ENCODE data around the gene G6PD. TPM values are rescaled to one million over a fixed set of nuclear protein-coding genes. Genes with fewer than 3 reads are reported as not detected.
"Not testable (repeated sequence)": the region's sequence is repeated elsewhere in the genome, so short reads cannot be mapped to it uniquely, and the experiment has no call there.

The G6PD gene
- 10 to 100 TPM; 38.0 to 47.5 (median 40.5) TPM for polyA plus RNA-seq (ENCODE audit: insufficient read length in 4 of 4)

GRCh38 chrX:154546354-154547244 is at the start of gene G6PD:
TSS of gene G6PD (minus strand) at chrX:154546846. CDS start at chrX:154546155, 691 bp downstream.
- DNase-seq (ENCODE audit: low read depth in 4 of 4, low spot score in 3 of 4), result no peak

GRCh38 chrX:154595559-154596249 is 49.1 kb upstream of the G6PD start:
- DNase-seq (ENCODE audit: low read depth in 4 of 4, low spot score in 3 of 4), result no peak

GRCh38 chrX:154594491-154594890 is 47.8 kb upstream of the G6PD start:
- no peak for DNase-seq (ENCODE audit: low read depth in 4 of 4, low spot score in 3 of 4)

- DNase-seq (ENCODE audit: low read depth in 4 of 4, low spot score in 3 of 4), result no peak
These were observed 46.6 kb upstream of the G6PD start for GRCh38 chrX:154593201-154593600.

- DNase-seq (ENCODE audit: low read depth in 4 of 4, low spot score in 3 of 4), result no peak
These were observed 45.9 kb upstream of the G6PD start for GRCh38 chrX:154592505-154592904.

- DNase-seq (ENCODE audit: low read depth in 4 of 4, low spot score in 3 of 4), result not testable (repeated sequence)
These were observed 43.8 kb upstream of the G6PD start for GRCh38 chrX:154590415-154590814.

GRCh38 chrX:154584585-154585183 is 38.0 kb upstream of the G6PD start, which contains the start of gene CTAG1A:
TSS of gene CTAG1A (plus strand) at chrX:154585133. CDS start at chrX:154585207, 74 bp downstream.
- not testable (repeated sequence) for DNase-seq (ENCODE audit: low read depth in 4 of 4, low spot score in 3 of 4)

GRCh38 chrX:154582994-154583393 is 36.3 kb upstream of the G6PD start:
- DNase-seq (ENCODE audit: low read depth in 4 of 4, low spot score in 3 of 4), result not testable (repeated sequence)

- not testable (repeated sequence) for DNase-seq (ENCODE audit: low read depth in 4 of 4, low spot score in 3 of 4)
These were observed 28.4 kb upstream of the G6PD start for GRCh38 chrX:154575076-154575475.

- DNase-seq (ENCODE audit: low read depth in 4 of 4, low spot score in 3 of 4), result not testable (repeated sequence)
These were observed 26.4 kb upstream of the G6PD start for GRCh38 chrX:154573061-154573460.

GRCh38 chrX:154570361-154570760 is 23.7 kb upstream of the G6PD start:
- DNase-seq (ENCODE audit: low read depth in 4 of 4, low spot score in 3 of 4), result not testable (repeated sequence)

GRCh38 chrX:154562295-154562694 is 15.6 kb upstream of the G6PD start:
- DNase-seq (ENCODE audit: low read depth in 4 of 4, low spot score in 3 of 4), result not testable (repeated sequence)

GRCh38 chrX:154560326-154560725 is 13.7 kb upstream of the G6PD start:
- DNase-seq (ENCODE audit: low read depth in 4 of 4, low spot score in 3 of 4), result not testable (repeated sequence)

- not testable (repeated sequence) for DNase-seq (ENCODE audit: low read depth in 4 of 4, low spot score in 3 of 4)
These were observed 12.2 kb upstream of the G6PD start for GRCh38 chrX:154558896-154559295.

- not testable (repeated sequence) for DNase-seq (ENCODE audit: low read depth in 4 of 4, low spot score in 3 of 4)
These were observed 11.5 kb upstream of the G6PD start for GRCh38 chrX:154558060-154558690.

- not testable (repeated sequence) for DNase-seq (ENCODE audit: low read depth in 4 of 4, low spot score in 3 of 4)
These were observed 5.6 kb upstream of the G6PD start for GRCh38 chrX:154552112-154552806.

GRCh38 chrX:154549766-154550165 is 3.1 kb upstream of the G6PD start:
- no peak for DNase-seq (ENCODE audit: low read depth in 4 of 4, low spot score in 3 of 4)

GRCh38 chrX:154548028-154548316 is 1.3 kb upstream of the G6PD start:
- no peak for DNase-seq (ENCODE audit: low read depth in 4 of 4, low spot score in 3 of 4)

- DNase-seq (ENCODE audit: low read depth in 4 of 4, low spot score in 3 of 4), result peak; percentile 75 to 78 (median 76)
These were observed 790 bp upstream of the G6PD start, which contains the start of gene IKBKG for GRCh38 chrX:154547245-154548027. TSS of gene IKBKG (plus strand) at chrX:154547620. CDS start at chrX:154552003, 4,383 bp downstream.
